SU-DHL-6 (cell line): Measurements from ENCODE around the gene ARHGAP26.

Experiments
- EZH2phosphoT487 ChIP-seq: fragments of 200-600 bp; sonication (generic), shearing (Covaris generic); conservative IDR thresholded peaks from 2 replicates; pipeline ENCODE4 v1.6.1; 2018; ENCODE audit warnings: mild to moderate bottlenecking, antibody characterized with exemption, low read length, moderate library complexity, mixed read lengths
- TF ChIP-seq, protein P1 (sequence below): fragments of 200-600 bp; sonication (generic); IDR thresholded peaks from one replicate; pipeline ENCODE4 v1.5.1; 2017; ENCODE audit warnings: antibody characterized with exemption, mild to moderate bottlenecking, low read length, moderate library complexity; ENCODE audit not compliant: insufficient read depth, poor library complexity, severe bottlenecking

DNA sequence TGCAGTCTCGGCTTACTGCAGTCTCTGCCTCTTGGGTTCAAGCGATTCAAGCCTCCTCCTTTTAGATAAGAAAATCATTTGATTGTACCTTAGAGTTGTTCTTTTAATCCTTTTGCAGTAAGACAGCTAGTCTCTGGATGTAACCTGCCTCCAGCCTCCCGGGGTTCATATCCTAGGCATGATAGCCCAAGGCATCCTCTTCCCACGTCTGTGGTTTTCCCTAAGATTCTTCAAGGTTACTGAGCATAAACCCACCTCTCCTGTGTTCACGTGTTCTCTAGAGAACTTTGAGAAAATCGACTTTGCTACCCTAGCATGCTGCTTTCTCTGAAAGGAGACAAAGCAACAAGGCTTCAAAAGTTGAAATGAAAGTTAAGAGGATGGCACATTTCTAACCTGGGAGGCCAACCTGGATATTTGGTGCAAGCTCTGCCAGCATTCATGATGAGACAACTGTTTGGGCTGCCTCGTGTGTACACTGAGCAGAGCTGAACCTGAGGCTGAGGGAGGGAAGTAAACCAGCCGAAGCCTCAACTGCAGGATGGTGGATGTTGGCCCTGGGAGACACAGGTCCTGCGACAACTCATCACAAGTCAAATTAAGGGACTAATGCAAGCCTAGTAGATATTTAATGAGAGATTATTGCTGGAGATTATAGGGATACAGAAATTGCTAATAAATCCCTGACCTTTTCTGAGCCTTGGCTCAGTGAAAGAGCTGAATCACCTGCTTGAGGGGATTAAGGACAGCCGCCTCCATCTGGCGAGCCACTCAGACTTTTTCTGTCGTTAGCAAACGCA is 261.8 kb downstream of the ARHGAP26 start:
- TF ChIP-seq, protein P1, sequence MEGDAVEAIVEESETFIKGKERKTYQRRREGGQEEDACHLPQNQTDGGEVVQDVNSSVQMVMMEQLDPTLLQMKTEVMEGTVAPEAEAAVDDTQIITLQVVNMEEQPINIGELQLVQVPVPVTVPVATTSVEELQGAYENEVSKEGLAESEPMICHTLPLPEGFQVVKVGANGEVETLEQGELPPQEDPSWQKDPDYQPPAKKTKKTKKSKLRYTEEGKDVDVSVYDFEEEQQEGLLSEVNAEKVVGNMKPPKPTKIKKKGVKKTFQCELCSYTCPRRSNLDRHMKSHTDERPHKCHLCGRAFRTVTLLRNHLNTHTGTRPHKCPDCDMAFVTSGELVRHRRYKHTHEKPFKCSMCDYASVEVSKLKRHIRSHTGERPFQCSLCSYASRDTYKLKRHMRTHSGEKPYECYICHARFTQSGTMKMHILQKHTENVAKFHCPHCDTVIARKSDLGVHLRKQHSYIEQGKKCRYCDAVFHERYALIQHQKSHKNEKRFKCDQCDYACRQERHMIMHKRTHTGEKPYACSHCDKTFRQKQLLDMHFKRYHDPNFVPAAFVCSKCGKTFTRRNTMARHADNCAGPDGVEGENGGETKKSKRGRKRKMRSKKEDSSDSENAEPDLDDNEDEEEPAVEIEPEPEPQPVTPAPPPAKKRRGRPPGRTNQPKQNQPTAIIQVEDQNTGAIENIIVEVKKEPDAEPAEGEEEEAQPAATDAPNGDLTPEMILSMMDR = no peak
- no peak for TF ChIP-seq EZH2phosphoT487
